MCF 10A (cell line): ENCODE data around the gene CKS1B. TPM values are rescaled to one million over a fixed set of nuclear protein-coding genes. Genes with fewer than 3 reads are reported as not detected.

Experiments used
- BruUV-seq: library from RNA; stranded (reverse); fragments of 400-500 nt; replicated peaks from 2 replicates; lab custom pipeline; 2021; lab: Mats Ljungman, UMichigan
- CTCF ChIA-PET: fragments of 300-600 bp; sonication (Branson Sonifier 250); formaldehyde crosslinking; extraction: SDS; loops from one replicate; lab custom pipeline; 2021; ENCODE audit warnings: antibody characterized with exemption, inconsistent platforms; lab: Yijun Ruan, JAX
- POLR2A ChIA-PET: fragments of 300-600, 350-650 bp; sonication (Branson Sonifier 250); formaldehyde crosslinking; extraction: SDS; loops from one replicate; lab custom pipeline; 2020; ENCODE audit warnings: antibody characterized with exemption, inconsistent platforms; lab: Yijun Ruan, JAX
- DNase-seq: peaks from one replicate; pipeline ENCODE4 v3.0.0-alpha.2; 2018; ENCODE audit not compliant: unreplicated experiment
- H3K27ac Mint-ChIP-seq: one replicate; pipeline ENCODE4 v1.8.0; 2022; ENCODE audit warnings: mild to moderate bottlenecking, low read depth, mixed read lengths; ENCODE audit not compliant: unreplicated experiment
- H3K27me3 Mint-ChIP-seq: one replicate; pipeline ENCODE4 v1.8.0; 2022; ENCODE audit warnings: mixed read lengths; ENCODE audit not compliant: insufficient read depth, unreplicated experiment
- H3K36me3 Mint-ChIP-seq: one replicate; pipeline ENCODE4 v1.8.0; 2022; ENCODE audit warnings: mild to moderate bottlenecking, moderate library complexity, mixed read lengths; ENCODE audit not compliant: insufficient read depth, unreplicated experiment
- H3K4me1 Mint-ChIP-seq: one replicate; pipeline ENCODE4 v1.8.0; 2022; ENCODE audit warnings: mixed read lengths; ENCODE audit not compliant: insufficient read depth, unreplicated experiment
- H3K4me3 Mint-ChIP-seq: one replicate; pipeline ENCODE4 v1.8.0; 2022; ENCODE audit warnings: mild to moderate bottlenecking, moderate library complexity, mixed read lengths; ENCODE audit not compliant: unreplicated experiment
- H3K9me3 Mint-ChIP-seq: one replicate; pipeline ENCODE4 v1.8.0; 2022; ENCODE audit warnings: mixed read lengths; ENCODE audit not compliant: unreplicated experiment
- CTCF ChIP-seq: fragments of 200-600 bp; IDR thresholded peaks from one replicate; pipeline ENCODE4 v1.8.0; 2022; ENCODE audit warnings: antibody characterized with exemption, mild to moderate bottlenecking; ENCODE audit not compliant: unreplicated experiment
- intact Hi-C: fragments of 100-400 bp; cut with micrococcal nuclease; formaldehyde crosslinking; loops from 2 replicates; pipeline ENCODE4 v1.14.1; 2022
- total RNA-seq: library from RNA; stranded (reverse); gene quantifications from 2 replicates; pipeline ENCODE4 v1.2.3, GENCODE V29; 2022

Gene CKS1B
- total RNA-seq, 1 experiment from 2014 or later = 285 TPM

DNA sequence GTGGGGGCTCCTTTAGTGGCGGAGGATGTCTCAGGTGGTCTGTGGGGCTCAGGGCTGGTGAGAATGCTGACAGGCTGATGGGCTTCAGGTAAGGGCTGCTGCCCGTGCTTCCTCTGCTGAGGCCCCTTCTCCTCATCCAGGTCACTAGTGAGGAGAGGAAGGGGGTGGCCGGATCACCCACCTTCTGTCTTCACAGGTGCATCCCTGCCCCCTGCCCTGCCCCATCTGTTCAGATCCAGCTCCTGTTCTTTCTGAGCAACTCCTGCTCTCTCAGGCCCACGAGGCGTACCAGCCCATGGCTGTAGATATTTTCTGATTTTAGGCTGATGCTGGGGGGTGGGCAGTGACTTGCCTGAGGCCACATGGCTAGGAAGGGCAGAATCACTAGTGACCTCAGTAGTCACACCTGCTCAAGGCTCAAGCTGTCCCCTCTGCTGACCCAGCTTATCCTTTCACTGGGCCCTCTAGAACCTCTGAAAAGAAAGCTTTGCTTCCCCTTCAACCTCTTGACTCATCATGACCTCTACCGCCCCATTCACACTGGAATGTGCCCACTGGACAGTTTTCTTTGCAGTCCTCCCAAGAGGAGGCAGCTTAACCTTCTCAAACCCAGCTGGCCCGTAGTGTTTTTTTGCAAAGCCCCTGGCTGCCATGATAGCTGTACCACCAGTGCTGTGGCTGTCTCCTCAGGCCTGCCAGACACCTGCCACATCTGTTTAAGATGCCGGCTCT is 44.3 kb downstream of the CKS1B start:
- H3K4me3 Mint-ChIP-seq = peak overlapping the region; percentile 62
- no peaks in the 10 kb centered on the region for H3K9me3 Mint-ChIP-seq
- peaks cover 84% of the 10 kb centered on the region for H3K36me3 Mint-ChIP-seq
- DNase-seq = no peak
- H3K27ac Mint-ChIP-seq = peak overlapping the region; percentile 84
- ChIA-PET CTCF (interaction anchor here (0.5 to 14.4 kb wide), 22 partner anchors 9 to 118 kb away, joined by 3 to 390 read pairs (median 4); partner anchors contain the start of genes ADAM15, DCST1, DCST2 and EFNA3), POLR2A (interaction anchor here (0.5 to 14.0 kb wide), 12 partner anchors 15 to 1507 kb away, joined by 3 to 312 read pairs (median 16); partner anchors contain the start of genes ADAM15, CKS1B, DCST1 and DCST2)
- peaks cover 76% of the 10 kb centered on the region for H3K4me1 Mint-ChIP-seq
- intact Hi-C loops = no loop called here
- no peak for TF ChIP-seq CTCF
- H3K27me3 Mint-ChIP-seq = no peaks in the 10 kb centered on the region
- BruUV-seq = no TSS peak

- BruUV-seq = no TSS peak
- Mint-ChIP-seq H3K4me1 (peaks cover 76% of the 10 kb centered on the region), H3K9me3 (no peaks in the 10 kb centered on the region), H3K36me3 (peaks cover 76% of the 10 kb centered on the region), H3K27ac (peak overlapping the region; percentile 84), H3K27me3 (no peaks in the 10 kb centered on the region), H3K4me3 (peak overlapping the region; percentile 34)
- no peak for TF ChIP-seq CTCF
- no peak for DNase-seq
- CTCF ChIA-PET = interaction anchor here (0.6 to 14.4 kb wide), 21 partner anchors 8 to 686 kb away, joined by 3 to 390 read pairs (median 5); partner anchors contain the start of genes ADAM15, EFNA3, FLAD1 and LENEP
- POLR2A ChIA-PET = interaction anchor here (0.5 to 14.0 kb wide), 14 partner anchors 15 to 1508 kb away, joined by 3 to 312 read pairs (median 20); partner anchors contain the start of genes ADAM15, CKS1B, DCST1 and DCST2
- intact Hi-C loops = no loop called here
Measured at GRCh38 chr1:155019377-155020245, 45.1 kb downstream of the CKS1B start.

DNA sequence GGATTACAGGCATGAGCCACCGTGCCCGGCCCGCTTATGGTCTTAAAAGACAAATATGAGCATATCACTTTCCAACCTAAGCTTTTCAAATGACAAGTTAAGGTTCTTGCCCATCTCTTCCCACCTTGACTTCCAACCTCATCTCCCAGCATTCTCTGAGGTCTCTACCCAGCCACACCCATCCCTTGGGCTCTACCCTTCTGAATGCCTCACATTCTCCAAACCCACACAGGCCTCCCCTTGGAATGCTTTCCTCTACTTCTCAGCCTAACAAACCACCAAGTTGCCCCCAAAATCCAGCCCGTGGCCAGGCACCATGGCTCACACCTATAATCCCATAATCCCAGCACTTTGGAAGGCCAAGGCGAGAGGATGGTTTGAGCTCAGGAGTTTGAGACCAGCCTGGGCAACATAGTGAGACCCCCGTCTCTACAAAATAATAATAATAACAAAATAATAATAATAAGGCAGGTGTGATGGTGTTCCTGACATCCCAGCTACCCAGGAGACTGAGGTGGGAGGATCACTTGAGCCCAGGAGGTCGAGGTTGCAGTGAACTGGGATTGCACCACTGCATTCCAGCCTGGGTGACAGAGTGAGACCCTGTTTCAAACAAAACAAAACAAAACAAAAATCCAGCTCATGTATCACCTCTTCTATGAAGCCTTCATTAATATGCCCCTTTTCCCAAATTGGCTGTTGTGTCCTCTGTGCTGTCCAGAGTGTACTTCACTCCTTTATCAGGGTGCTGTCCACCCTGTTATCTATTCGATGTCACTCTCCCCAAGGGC is 47.9 kb downstream of the CKS1B start:
- ChIA-PET CTCF (interaction anchor here (0.7 to 14.4 kb wide), 12 partner anchors 10 to 465 kb away, joined by 3 to 390 read pairs (median 4); partner anchors contain the start of genes ADAM15 and SHC1), POLR2A (interaction anchor here (0.6 to 14.0 kb wide), 20 partner anchors 7 to 102 kb away, joined by 3 to 312 read pairs (median 8); partner anchors contain the start of genes ADAM15, CKS1B, DCST1 and DCST2)
- H3K27ac Mint-ChIP-seq = peak overlapping the region; percentile 52
- DNase-seq = peak; percentile 31
- no peaks in the 10 kb centered on the region for H3K27me3 Mint-ChIP-seq
- TF ChIP-seq CTCF = no peak
- intact Hi-C loops = no loop called here
- H3K9me3 Mint-ChIP-seq = no peaks in the 10 kb centered on the region
- peaks cover 67% of the 10 kb centered on the region for H3K4me1 Mint-ChIP-seq
- H3K4me3 Mint-ChIP-seq = peak overlapping the region; percentile 3
- peaks cover 49% of the 10 kb centered on the region for H3K36me3 Mint-ChIP-seq
- no TSS peak for BruUV-seq
